ENCODE results near the gene OCA2.

DNA sequence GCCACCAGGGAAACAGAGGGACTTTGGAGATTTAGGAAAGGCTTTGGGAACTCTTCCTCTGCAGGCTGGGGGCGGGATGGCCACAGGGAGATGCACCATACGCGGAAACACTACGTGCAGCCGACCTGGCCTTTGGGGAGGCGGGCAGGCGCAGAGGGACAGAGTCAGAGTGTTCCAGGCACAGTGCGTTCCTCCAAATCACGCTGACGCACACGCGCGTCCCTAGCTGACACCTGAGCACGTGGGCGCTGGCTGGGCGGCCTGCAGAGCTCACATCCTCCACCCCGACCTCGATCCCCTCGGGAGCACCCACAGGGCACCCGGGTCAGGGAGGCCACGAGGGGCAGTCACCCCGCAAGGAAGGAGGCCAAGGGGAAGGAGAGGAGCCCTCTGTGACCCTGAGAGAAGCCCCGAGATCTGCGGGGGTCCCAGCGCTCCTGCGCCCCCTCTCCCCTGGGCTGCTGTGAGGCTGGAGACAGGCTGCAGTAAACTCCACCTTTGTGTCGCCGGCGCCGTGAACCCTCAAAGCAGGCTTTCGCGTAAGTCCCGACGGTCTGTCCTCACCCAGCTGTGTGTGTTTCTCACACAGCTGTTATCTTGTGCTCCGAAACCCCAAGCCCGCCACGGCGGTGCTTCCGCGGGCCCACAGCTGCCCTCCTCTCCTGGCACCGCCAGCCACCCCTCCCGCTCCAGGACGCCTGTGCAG lies 196.3 kb downstream of the OCA2 start:
- TF ChIP-seq EZH2 (IDR thresholded peaks at IDR 0.05; ENCODE audit: borderline replicate concordance, low read length): no peak
- TF ChIP-seq, protein P1, sequence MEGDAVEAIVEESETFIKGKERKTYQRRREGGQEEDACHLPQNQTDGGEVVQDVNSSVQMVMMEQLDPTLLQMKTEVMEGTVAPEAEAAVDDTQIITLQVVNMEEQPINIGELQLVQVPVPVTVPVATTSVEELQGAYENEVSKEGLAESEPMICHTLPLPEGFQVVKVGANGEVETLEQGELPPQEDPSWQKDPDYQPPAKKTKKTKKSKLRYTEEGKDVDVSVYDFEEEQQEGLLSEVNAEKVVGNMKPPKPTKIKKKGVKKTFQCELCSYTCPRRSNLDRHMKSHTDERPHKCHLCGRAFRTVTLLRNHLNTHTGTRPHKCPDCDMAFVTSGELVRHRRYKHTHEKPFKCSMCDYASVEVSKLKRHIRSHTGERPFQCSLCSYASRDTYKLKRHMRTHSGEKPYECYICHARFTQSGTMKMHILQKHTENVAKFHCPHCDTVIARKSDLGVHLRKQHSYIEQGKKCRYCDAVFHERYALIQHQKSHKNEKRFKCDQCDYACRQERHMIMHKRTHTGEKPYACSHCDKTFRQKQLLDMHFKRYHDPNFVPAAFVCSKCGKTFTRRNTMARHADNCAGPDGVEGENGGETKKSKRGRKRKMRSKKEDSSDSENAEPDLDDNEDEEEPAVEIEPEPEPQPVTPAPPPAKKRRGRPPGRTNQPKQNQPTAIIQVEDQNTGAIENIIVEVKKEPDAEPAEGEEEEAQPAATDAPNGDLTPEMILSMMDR (IDR thresholded peaks at IDR 0.05; ENCODE audit: low read length): no peak
